Osteoblast (primary cell): ENCODE data around the gene OXGR1. TPM values are rescaled to one million over a fixed set of nuclear protein-coding genes. Genes with fewer than 3 reads are reported as not detected.

Experiments
- DNase-seq: peaks from one replicate; pipeline ENCODE4 v3.0.0; 2011; ENCODE audit warnings: low spot score, mixed read lengths; ENCODE audit not compliant: insufficient read length; ENCODE audit errors: missing footprints
- H2AFZ ChIP-seq: 2 replicates; pipeline ENCODE4 v1.6.0; 2011; ENCODE audit warnings: mild to moderate bottlenecking, low read length
- H3K27ac ChIP-seq: 2 replicates; pipeline ENCODE4 v1.5.1; 2011; ENCODE audit warnings: mild to moderate bottlenecking, low read depth, low read length, moderate library complexity
- H3K27me3 ChIP-seq: 2 replicates; pipeline ENCODE4 v1.6.0; 2012; ENCODE audit warnings: mild to moderate bottlenecking, control low read depth, inconsistent platforms, low read length, moderate library complexity; ENCODE audit not compliant: insufficient read depth
- H3K36me3 ChIP-seq: 2 replicates; pipeline ENCODE4 v1.5.1; 2011; ENCODE audit warnings: mild to moderate bottlenecking, low read length, control low read depth, moderate library complexity; ENCODE audit not compliant: insufficient read depth
- H3K4me1 ChIP-seq: 2 replicates; pipeline ENCODE4 v1.5.1; 2011; ENCODE audit warnings: mild to moderate bottlenecking, low read length, control low read depth, moderate library complexity; ENCODE audit not compliant: insufficient read depth
- H3K4me2 ChIP-seq: 2 replicates; pipeline ENCODE4 v1.6.0; 2011; ENCODE audit warnings: mild to moderate bottlenecking, low read length; ENCODE audit not compliant: insufficient read depth
- H3K4me3 ChIP-seq: fragments of 200-600 bp; sonication (generic); 3 replicates; pipeline ENCODE4 v1.5.1; 2012; ENCODE audit warnings: mild to moderate bottlenecking, low read length, inconsistent platforms; ENCODE audit not compliant: insufficient read depth
- H3K79me2 ChIP-seq: 2 replicates; pipeline ENCODE4 v1.6.0; 2012; ENCODE audit warnings: mild to moderate bottlenecking, low read length, control low read depth, inconsistent platforms; ENCODE audit not compliant: insufficient read depth
- H3K9me3 ChIP-seq: 2 replicates; pipeline ENCODE4 v1.5.1; 2011; ENCODE audit warnings: low read depth, low read length, control low read depth
- H4K20me1 ChIP-seq: 2 replicates; pipeline ENCODE4 v1.6.0; 2012; ENCODE audit warnings: mild to moderate bottlenecking, low read length, control low read depth; ENCODE audit not compliant: insufficient read depth
- CTCF ChIP-seq: IDR thresholded peaks from 2 replicates; pipeline ENCODE4 v1.5.1; 2011; ENCODE audit warnings: mild to moderate bottlenecking, low read depth, low read length, moderate library complexity; ENCODE audit errors: extremely low read depth
- total RNA-seq: library from RNA; depleted of rRNA; stranded (reverse); fragments of >200 nt; gene quantifications from 2 replicates; pipeline ENCODE4 v1.2.3, GENCODE V29; 2012

OXGR1 gene
- total RNA-seq, 1 donor = not detected

DNA sequence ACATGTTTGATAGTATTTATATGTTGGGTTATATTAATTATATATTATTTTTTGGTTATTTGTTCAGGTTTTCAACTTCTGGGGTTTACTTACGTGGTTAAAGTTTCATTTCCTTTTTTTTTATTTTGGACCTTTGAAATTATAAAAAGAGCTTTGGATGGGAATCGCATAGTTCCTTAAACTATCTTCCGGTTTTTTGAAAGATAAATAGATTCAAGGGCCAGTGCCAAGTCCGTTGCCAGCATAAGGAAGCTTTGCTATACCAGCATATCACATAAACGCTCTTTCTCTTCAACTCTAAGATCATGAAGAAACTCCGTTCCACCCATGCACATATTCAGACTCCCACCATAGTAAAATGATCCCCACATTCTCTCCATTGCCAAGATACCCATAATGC is 7.4 kb upstream of the OXGR1 start:
- no peak for DNase-seq
- H3K36me3 ChIP-seq = no peaks in the 10 kb centered on the region
- no peak for TF ChIP-seq CTCF
- no peaks in the 10 kb centered on the region for H4K20me1 ChIP-seq
- no peaks in the 10 kb centered on the region for H3K4me1 ChIP-seq
- H3K79me2 ChIP-seq = no peaks in the 10 kb centered on the region
- no peaks in the 10 kb centered on the region for H3K9me3 ChIP-seq
- H3K27ac ChIP-seq = no peak overlapping the region
- H3K4me3 ChIP-seq = no peak overlapping the region
- no peak overlapping the region for H3K4me2 ChIP-seq
- no peaks in the 10 kb centered on the region for H3K27me3 ChIP-seq
- no peak overlapping the region for H2AFZ ChIP-seq

DNA sequence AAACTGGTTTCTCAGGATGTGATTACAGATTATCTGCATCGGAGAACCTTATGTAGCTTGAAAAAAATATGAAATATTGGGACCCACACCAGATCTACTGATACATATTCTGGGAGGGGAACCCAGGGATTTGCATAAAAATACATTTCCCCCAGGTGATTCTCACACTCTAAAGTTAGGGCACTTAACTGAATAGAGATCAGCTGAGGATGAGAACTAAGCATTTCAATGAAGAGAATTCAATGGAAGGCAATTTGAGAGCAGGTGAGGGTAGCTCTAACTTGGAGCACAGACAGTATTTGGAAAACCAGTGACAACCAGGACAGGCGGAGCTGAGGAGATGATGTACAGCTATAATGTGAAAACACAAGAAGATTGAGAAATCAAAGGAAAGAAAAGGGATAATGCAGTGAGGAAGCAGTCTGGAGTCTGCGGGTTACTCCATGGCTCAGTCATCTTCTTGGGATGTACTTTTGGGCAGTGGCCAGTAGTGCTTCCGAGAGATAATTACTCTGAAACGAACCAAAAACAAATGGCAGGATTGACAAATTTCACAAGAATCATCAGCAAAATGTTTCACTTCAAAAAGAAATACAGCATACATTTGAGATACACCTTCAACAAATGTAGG is 6.1 kb upstream of the OXGR1 start:
- H3K9me3 ChIP-seq = no peaks in the 10 kb centered on the region
- no peaks in the 10 kb centered on the region for H3K79me2 ChIP-seq
- no peak for TF ChIP-seq CTCF
- no peak overlapping the region for H3K4me2 ChIP-seq
- no peaks in the 10 kb centered on the region for H3K36me3 ChIP-seq
- no peak overlapping the region for H3K27ac ChIP-seq
- DNase-seq = no peak
- no peaks in the 10 kb centered on the region for H3K4me1 ChIP-seq
- no peaks in the 10 kb centered on the region for H3K27me3 ChIP-seq
- H2AFZ ChIP-seq = no peak overlapping the region
- no peak overlapping the region for H3K4me3 ChIP-seq
- no peaks in the 10 kb centered on the region for H4K20me1 ChIP-seq

- H3K36me3 ChIP-seq = no peaks in the 10 kb centered on the region
- no peak for TF ChIP-seq CTCF
- no peaks in the 10 kb centered on the region for H3K4me1 ChIP-seq
- H4K20me1 ChIP-seq = no peaks in the 10 kb centered on the region
- no peaks in the 10 kb centered on the region for H3K27me3 ChIP-seq
- H3K27ac ChIP-seq = no peak overlapping the region
- no peak overlapping the region for H3K4me2 ChIP-seq
- no peaks in the 10 kb centered on the region for H3K9me3 ChIP-seq
- no peak overlapping the region for H2AFZ ChIP-seq
- no peaks in the 10 kb centered on the region for H3K79me2 ChIP-seq
- H3K4me3 ChIP-seq = no peak overlapping the region
- DNase-seq = no peak
These were observed 4.8 kb upstream of the OXGR1 start for GRCh38 chr13:96999091-96999490.

- TF ChIP-seq CTCF = no peak
- DNase-seq = no peak
- Histone ChIP-seq H3K36me3 (no peaks in the 10 kb centered on the region), H4K20me1 (no peaks in the 10 kb centered on the region), H3K9me3 (no peaks in the 10 kb centered on the region), H3K27ac (no peak overlapping the region), H3K79me2 (no peaks in the 10 kb centered on the region), H3K4me3 (no peak overlapping the region), H3K4me2 (no peak overlapping the region), H3K27me3 (no peaks in the 10 kb centered on the region), H3K4me1 (no peaks in the 10 kb centered on the region), H2AFZ (no peak overlapping the region)
These were observed 3.8 kb upstream of the OXGR1 start for GRCh38 chr13:96998051-96998450.
